ENCODE results near the gene RAB3IL1.

DNA sequence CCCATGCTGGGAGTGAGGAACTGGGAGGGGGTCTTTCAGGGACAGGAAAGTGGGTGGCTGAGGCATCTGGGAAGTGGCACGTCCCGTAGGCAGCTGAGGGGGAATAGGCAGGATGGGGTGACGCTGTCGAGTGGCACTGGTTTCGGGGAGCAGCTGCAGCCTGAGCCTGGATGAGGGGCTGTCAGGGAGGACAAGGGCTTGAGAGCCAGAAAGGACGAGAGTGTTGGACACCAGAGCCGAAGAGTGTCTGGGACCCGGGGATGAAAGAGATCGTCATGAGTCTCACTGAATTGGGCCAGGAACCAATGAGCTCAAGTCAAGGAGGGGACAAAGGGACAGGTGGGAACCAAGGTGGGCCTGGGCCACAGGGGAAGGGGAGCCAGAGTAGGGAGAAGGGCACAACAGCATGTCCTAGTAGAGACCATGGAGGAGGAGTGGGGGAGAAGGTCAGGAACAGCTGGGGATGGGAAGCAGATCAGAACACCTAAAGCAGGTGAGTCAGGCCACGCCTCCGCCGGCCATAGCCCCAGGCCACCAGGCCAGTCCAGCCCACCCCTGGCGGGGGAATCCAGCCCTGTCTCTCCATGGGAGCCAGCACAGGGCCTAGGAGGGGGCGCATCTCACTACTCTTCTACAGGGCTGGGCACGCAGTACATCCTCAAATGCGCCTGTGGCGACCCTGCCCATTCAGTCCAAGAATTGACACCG lies 4.2 kb downstream of the RAB3IL1 start:
- TF ChIP-seq, protein P1, sequence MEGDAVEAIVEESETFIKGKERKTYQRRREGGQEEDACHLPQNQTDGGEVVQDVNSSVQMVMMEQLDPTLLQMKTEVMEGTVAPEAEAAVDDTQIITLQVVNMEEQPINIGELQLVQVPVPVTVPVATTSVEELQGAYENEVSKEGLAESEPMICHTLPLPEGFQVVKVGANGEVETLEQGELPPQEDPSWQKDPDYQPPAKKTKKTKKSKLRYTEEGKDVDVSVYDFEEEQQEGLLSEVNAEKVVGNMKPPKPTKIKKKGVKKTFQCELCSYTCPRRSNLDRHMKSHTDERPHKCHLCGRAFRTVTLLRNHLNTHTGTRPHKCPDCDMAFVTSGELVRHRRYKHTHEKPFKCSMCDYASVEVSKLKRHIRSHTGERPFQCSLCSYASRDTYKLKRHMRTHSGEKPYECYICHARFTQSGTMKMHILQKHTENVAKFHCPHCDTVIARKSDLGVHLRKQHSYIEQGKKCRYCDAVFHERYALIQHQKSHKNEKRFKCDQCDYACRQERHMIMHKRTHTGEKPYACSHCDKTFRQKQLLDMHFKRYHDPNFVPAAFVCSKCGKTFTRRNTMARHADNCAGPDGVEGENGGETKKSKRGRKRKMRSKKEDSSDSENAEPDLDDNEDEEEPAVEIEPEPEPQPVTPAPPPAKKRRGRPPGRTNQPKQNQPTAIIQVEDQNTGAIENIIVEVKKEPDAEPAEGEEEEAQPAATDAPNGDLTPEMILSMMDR (conservative IDR thresholded peaks at IDR 0.05 in 1 of 2, IDR thresholded peaks at IDR 0.05 in 1 of 2; ENCODE audit: low read depth in 1 of 2, low read length in 2 of 2), result no peak
- no peak for TF ChIP-seq EZH2 (IDR thresholded peaks at IDR 0.05; ENCODE audit: low read length, missing control alignments)
